OCI-LY3 (cell line): Measurements from ENCODE around the gene C10orf71.

Source experiments
- EZH2phosphoT487 ChIP-seq: fragments of 200-600 bp; shearing (Covaris generic); IDR thresholded peaks from 2 replicates; pipeline ENCODE4 v1.6.1; 2018; ENCODE audit warnings: antibody characterized with exemption, mixed run types, low read depth
- TF ChIP-seq, protein P1 (sequence below): fragments of 200-600, 300-600 bp; sonication (generic); IDR thresholded peaks from 2 replicates; pipeline ENCODE4 v1.5.1; 2014; ENCODE audit warnings: antibody characterized with exemption, low read length, low read depth

DNA sequence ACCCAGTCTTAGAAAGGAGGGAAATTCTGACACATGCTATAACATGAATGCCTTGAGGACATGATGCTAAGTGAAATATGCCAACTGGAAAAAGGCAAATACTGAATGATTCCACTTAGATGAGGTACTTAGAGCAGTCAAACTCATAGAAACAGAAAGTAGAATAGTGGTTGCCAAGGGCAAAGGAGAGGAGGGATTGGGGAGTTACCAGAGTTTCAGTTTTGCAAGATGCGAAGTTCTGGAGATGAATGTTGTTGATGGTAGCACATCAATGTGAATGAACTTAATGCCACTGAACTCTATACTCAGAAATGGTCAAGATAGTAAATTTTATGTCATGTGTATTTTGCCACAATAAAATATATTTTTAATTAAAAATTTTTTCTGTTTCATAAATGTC is 58.0 kb downstream of the C10orf71 start:
- TF ChIP-seq, protein P1, sequence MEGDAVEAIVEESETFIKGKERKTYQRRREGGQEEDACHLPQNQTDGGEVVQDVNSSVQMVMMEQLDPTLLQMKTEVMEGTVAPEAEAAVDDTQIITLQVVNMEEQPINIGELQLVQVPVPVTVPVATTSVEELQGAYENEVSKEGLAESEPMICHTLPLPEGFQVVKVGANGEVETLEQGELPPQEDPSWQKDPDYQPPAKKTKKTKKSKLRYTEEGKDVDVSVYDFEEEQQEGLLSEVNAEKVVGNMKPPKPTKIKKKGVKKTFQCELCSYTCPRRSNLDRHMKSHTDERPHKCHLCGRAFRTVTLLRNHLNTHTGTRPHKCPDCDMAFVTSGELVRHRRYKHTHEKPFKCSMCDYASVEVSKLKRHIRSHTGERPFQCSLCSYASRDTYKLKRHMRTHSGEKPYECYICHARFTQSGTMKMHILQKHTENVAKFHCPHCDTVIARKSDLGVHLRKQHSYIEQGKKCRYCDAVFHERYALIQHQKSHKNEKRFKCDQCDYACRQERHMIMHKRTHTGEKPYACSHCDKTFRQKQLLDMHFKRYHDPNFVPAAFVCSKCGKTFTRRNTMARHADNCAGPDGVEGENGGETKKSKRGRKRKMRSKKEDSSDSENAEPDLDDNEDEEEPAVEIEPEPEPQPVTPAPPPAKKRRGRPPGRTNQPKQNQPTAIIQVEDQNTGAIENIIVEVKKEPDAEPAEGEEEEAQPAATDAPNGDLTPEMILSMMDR: no peak
- no peak for TF ChIP-seq EZH2phosphoT487
